Heart right ventricle (tissue), 16 donors: Measurements from ENCODE around the gene EIF5. TPM values are rescaled to one million over a fixed set of nuclear protein-coding genes. Genes with fewer than 3 reads are reported as not detected.
A peak's percentile ranks its signal among the peaks of the same experiment; 100 is the strongest.

Source experiments
- ATAC-seq, 8 donors: fragments of 200-7000 bp; cut with Tn5 transposase; one replicate each; pipeline ENCODE4 v1.9.1; 2020; ENCODE audit warnings: mild to moderate bottlenecking in 8 of 8, moderate library complexity in 8 of 8, moderate number of reproducible peaks in 1 of 8
- DNase-seq, 2 donors: peaks; one replicate each; pipeline ENCODE4 v3.0.0-alpha.2; 2020
- H3K27ac ChIP-seq, 10 donors: fragments of 200-600 bp; sonication (generic) in 2 of 10; one replicate each; pipeline versions ENCODE4 v1.5.0 to v1.8.0; 2020 to 2022; ENCODE audit warnings: mild to moderate bottlenecking in 3 of 10
- H3K27me3 ChIP-seq, 7 donors: fragments of 200-600 bp; one replicate each; pipeline ENCODE4 v1.8.0; 2021 to 2022; ENCODE audit warnings: mild to moderate bottlenecking in 2 of 7
- H3K36me3 ChIP-seq, 9 donors: fragments of 200-600 bp; sonication (generic) in 1 of 9; one replicate each; pipeline versions ENCODE4 v1.5.0 to v1.8.0; 2020 to 2022; ENCODE audit warnings: mild to moderate bottlenecking in 2 of 9
- H3K4me1 ChIP-seq, 9 donors: fragments of 200-600 bp; sonication (generic) in 1 of 9; one replicate each; pipeline versions ENCODE4 v1.5.0 to v1.8.0; 2020 to 2022; ENCODE audit warnings: mild to moderate bottlenecking in 4 of 9
- H3K4me3 ChIP-seq, 10 donors: fragments of 200-600 bp; sonication (generic) in 2 of 10; one replicate each; pipeline versions ENCODE4 v1.5.0 to v1.8.0; 2020 to 2022; ENCODE audit warnings: mild to moderate bottlenecking in 7 of 10, moderate library complexity in 2 of 10
- H3K9me3 ChIP-seq, 11 donors: fragments of 200-600 bp in 10 of 11; sonication (generic) in 2 of 11; one replicate each; pipeline versions ENCODE4 v1.5.0 to v1.8.0; 2013 to 2022; ENCODE audit warnings: mild to moderate bottlenecking in 2 of 11, control low read depth in 1 of 11, moderate library complexity in 1 of 11
- WGBS, 2 donors: extraction: QIAGEN DNeasy Blood & Tissue Kit; methylation state at CpG; one replicate each; pipeline ENCODE4 v1.1.7; 2013; ENCODE audit warnings: inconsistent platforms in 1 of 2; 5-methylcytosine and 5-hydroxymethylcytosine counted together
- intact Hi-C, 10 donors: fragments of 100-400 bp; cut with DNase I; formaldehyde crosslinking; loops; one replicate each; pipeline versions ENCODE4 v1.11.1 to v1.14.2; 2022
- polyA plus RNA-seq, 2 donors: library from polyadenylated mRNA; stranded (reverse); fragments of 200-250 nt; gene quantifications; one replicate each; pipeline ENCODE4 v1.2.3, GENCODE V29; 2013
- total RNA-seq, 10 donors: library from RNA; stranded (reverse); fragmentation: NEBNext Ultra II Directional in 3 of 10; extraction: Animal tissue kit (Norgen Biotek cat#: 25700) in 3 of 10; gene quantifications; one replicate each; pipeline versions ENCODE4 v1.2.1 to v1.2.4, GENCODE V29; 2021 to 2023
- TF ChIP-seq, protein P1 (sequence below), 9 donors: fragments of 200-600 bp; sonication (generic) in 2 of 9; IDR thresholded peaks; one replicate each; pipeline versions ENCODE4 v1.5.0 to v1.8.0; 2021 to 2022; ENCODE audit warnings: antibody characterized with exemption in 9 of 9, mild to moderate bottlenecking in 5 of 9, moderate library complexity in 1 of 9
- donor health status: Arrhythmogenic right ventricular cardiomyopathy.
- donor health status: ischemic (EF 13 %, LVEDD 7.1; RV severe dilation, severe dysfunction).
- donor health status: healthy with polysubstance abuse.
- donor health status: DM: no; HTN: yes; CAD: no.
- donor health status: DM: no; HTN: no; CAD: no.
- donor health status: ischemic (EF 25% LVEDD 6.9; RV normal size, moderate dysfunction).
- donor health status: ischemic (EF 25% LVEDD 5.7; RV mildly dilated, moderate dysfunction).
- donor health status: healthy.
- donor health status: DM: yes; HTN: yes; CAD: no.
- donor health status: Ischemic cardiomyopathy.
- donor health status: ischemic (EF 35%, LVEDD 5.7; RV mildly dilated, moderate dysfunction).
- donor health status: nonischemic (EF 11% LVEDD 7.7; RV severe dilation, severe dysfunction).
- donor health status: DM: yes; HTN: yes; CAD: no.
- donor health status: PGD.
- donor health status: ischemic (EF 29% LVEDD 5.4; RV normal size, mild dysfunction).
- donor health status: nonischemic (EF 23%, LVEDD 6.1; RV moderate dilation, normal function).

The EIF5 gene
- total and polyA plus RNA-seq, 12 donors: 56.7 to 323 (median 230) TPM

DNA sequence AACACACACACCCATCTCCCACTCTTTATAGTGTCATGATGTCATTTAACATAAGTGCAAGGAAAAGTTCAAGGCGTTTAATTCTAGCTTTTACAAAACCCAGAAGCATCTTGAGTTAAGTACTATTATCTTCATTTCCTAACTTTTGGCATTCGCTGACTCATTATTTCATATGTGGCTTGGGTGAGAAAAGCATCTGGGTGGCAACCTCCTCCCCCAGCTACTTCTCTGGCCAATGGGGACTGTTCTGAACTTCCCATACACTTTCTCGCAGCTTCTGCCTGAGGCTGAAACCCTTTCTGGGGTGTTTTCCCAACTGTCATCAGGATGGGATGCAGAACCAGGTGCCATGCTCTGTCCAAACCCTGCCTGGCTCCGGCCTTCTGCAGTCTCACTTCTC is 48.3 kb downstream of the EIF5 start:
- no peaks in the 10 kb centered on the region for H3K36me3 ChIP-seq
- no peaks in the 10 kb centered on the region for H3K27me3 ChIP-seq
- intact Hi-C loops: loop anchor here in 4 of 10 donors (5.0 to 10.0 kb wide), 3 partner anchors 45 to 112 kb away; partner anchors contain the start of gene EIF5 (in 1 of the 4)
- H3K9me3 ChIP-seq: no peaks in the 10 kb centered on the region
- H3K4me1 ChIP-seq: peaks cover 4 to 28% (median 12%) of the 10 kb centered on the region in 9 donors
- no peak for DNase-seq
- 51 to 64% methylated on average over 4 of the region's 4 CpGs for WGBS, 2 donors
- TF ChIP-seq, protein P1, sequence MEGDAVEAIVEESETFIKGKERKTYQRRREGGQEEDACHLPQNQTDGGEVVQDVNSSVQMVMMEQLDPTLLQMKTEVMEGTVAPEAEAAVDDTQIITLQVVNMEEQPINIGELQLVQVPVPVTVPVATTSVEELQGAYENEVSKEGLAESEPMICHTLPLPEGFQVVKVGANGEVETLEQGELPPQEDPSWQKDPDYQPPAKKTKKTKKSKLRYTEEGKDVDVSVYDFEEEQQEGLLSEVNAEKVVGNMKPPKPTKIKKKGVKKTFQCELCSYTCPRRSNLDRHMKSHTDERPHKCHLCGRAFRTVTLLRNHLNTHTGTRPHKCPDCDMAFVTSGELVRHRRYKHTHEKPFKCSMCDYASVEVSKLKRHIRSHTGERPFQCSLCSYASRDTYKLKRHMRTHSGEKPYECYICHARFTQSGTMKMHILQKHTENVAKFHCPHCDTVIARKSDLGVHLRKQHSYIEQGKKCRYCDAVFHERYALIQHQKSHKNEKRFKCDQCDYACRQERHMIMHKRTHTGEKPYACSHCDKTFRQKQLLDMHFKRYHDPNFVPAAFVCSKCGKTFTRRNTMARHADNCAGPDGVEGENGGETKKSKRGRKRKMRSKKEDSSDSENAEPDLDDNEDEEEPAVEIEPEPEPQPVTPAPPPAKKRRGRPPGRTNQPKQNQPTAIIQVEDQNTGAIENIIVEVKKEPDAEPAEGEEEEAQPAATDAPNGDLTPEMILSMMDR (IDR thresholded peaks at IDR 0.05): no peak
- ATAC-seq: no peak
- H3K4me3 ChIP-seq: no peak overlapping the region
- no peak overlapping the region for H3K27ac ChIP-seq

DNA sequence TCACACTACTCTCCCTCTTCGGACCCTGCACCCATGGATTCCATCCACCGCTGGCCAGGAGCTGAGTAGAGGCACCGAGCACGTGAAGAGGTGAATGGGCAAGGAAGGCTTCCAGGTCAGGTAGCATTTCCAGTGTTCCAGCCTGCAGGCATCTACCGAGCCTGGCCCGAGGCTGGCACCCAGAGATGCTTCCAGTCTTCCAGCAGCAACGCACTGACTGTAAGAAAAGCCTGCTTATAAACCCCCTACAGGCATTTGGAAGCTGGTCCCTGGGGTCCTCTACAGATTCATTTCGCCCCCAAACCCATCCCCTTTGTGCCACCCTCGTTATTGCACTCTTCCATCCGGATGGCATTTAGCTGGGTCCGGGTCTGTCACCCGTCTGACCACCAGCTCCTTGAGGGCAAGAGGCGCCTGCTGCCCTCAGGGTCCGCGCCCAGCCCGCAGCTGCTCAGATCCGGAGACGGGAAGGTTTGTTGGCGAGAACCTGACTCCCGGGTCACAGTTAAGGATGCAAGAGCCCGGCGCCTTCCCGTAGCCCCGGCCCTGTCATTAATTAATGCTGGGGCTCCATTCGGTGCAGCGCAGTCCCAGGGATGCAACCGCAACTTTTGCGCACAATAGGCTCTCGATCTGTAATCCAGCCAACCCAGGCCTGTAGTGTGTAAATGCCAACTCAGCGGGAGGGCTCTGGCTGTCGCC is 50.6 kb downstream of the EIF5 start:
- intact Hi-C loops: loop anchor here in 8 of 10 donors (1.0 to 10.0 kb wide), 7 partner anchors 43 to 110 kb away; partner anchors contain the start of gene EIF5 (in 4 of the 8)
- no peaks in the 10 kb centered on the region for H3K9me3 ChIP-seq
- peaks cover 0 to 3% (median 0%) of the 10 kb centered on the region in 9 donors for H3K36me3 ChIP-seq
- peak overlapping the region; percentile 80 to 99 (median 98) for H3K27ac ChIP-seq
- DNase-seq: no peak
- TF ChIP-seq, protein P1 (IDR thresholded peaks at IDR 0.05): no peak
- WGBS, 2 donors: 7 to 8% methylated on average over 31 of the region's 31 CpGs
- no peaks in the 10 kb centered on the region for H3K27me3 ChIP-seq
- H3K4me3 ChIP-seq: peak overlapping the region; percentile 71 to 100 (median 92)
- ATAC-seq: peak; percentile 0 to 54 (median 31)
- peaks cover 4 to 45% (median 30%) of the 10 kb centered on the region in 9 donors for H3K4me1 ChIP-seq

DNA sequence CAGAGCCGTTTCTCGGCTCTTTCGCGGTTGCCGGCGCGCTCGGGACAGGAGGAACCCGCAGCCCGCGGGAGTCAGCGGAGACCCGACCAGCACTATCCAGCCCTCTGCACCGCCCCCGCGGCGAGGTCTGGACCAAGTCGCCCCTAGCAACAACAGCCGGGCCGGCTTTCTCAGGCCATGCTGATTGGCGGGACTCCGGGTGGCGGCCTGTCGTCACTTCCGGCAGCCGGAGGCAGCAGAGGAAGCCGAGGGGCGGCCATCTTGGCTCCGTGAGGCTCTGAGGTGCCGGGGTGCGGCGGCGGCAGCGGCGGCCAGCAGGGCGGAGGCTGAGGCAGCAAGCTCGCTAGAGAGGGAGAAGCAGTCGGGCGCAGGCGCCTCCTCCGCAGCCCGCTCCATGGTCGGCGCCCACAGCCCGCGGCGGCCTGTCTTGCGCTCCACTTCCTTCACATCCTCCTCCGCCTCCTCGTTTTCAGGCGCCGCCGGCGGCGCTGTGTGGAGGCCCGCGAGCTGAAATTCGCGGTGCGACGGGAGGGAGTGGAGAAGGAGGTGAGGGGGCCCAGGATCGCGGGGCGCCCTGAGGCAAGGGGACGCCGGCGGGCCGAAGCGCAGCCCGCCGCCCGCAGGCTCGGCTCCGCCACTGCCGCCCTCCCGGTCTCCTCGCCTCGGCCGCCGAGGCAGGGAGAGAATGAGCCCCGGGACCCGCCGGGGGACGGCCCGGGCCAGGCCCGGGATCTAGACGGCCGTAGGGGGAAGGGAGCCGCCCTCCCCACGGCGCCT is 51.3 kb downstream of the EIF5 start, which contains the start of gene MARK3:
MARK3 (plus strand) TSS at position 264 of the 777 bp plus-strand sequence. CDS start 615 bp downstream, outside the sequence.
- peak within 1 kb of the TSS; percentile 80 to 99 (median 98) for H3K27ac ChIP-seq
- ATAC-seq (peak; percentile 98 to 99 (median 99)), DNase-seq (peak; percentile 98)
- H3K4me1 ChIP-seq: peaks cover 4 to 47% (median 34%) of the 10 kb centered on the region in 9 donors
- intact Hi-C loops: loop anchor here in 7 of 10 donors (1.0 to 10.0 kb wide), 7 partner anchors 42 to 109 kb away; partner anchors contain the start of gene EIF5 (in 4 of the 7)
- TF ChIP-seq, protein P1 (IDR thresholded peaks at IDR 0.05): peak in 5 of 9 donors; percentile 13 to 48 (median 31)
- H3K9me3 ChIP-seq: no peaks in the 10 kb centered on the region
- H3K4me3 ChIP-seq: peak within 1 kb of the TSS; percentile 71 to 100 (median 92)
- peaks cover 0 to 3% (median 0%) of the 10 kb centered on the region in 9 donors for H3K36me3 ChIP-seq
- 0 to 1% methylated on average over 80 to 91 of the region's 91 CpGs for WGBS, 2 donors
- no peaks in the 10 kb centered on the region for H3K27me3 ChIP-seq
